ENCODE results near the gene PGA5.

DNA sequence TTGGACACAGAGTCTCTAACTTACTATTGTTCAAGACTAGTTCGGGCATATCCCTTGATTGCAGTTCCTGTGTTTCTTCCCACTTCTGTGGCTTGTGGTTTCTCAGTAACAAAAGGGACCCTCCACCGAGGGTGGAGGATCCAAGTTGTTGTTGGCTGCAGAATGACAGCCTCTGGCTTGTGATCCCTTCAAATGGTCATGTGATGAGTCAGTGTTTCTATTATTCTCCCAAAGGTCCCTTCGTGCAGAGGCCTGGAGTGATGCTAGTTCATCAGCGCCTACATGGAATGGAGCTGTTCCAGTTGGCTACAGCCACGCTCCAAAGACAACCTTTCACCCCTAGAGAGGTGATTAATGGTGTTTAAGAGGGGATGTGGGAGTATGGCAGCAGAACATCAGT, 56.8 kb downstream of the PGA5 start:
- no peak for TF ChIP-seq POLR2A (IDR thresholded peaks at IDR 0.05)
- TF ChIP-seq EP300 (IDR thresholded peaks at IDR 0.05; ENCODE audit: low read depth): no peak
- TF ChIP-seq, protein P1, sequence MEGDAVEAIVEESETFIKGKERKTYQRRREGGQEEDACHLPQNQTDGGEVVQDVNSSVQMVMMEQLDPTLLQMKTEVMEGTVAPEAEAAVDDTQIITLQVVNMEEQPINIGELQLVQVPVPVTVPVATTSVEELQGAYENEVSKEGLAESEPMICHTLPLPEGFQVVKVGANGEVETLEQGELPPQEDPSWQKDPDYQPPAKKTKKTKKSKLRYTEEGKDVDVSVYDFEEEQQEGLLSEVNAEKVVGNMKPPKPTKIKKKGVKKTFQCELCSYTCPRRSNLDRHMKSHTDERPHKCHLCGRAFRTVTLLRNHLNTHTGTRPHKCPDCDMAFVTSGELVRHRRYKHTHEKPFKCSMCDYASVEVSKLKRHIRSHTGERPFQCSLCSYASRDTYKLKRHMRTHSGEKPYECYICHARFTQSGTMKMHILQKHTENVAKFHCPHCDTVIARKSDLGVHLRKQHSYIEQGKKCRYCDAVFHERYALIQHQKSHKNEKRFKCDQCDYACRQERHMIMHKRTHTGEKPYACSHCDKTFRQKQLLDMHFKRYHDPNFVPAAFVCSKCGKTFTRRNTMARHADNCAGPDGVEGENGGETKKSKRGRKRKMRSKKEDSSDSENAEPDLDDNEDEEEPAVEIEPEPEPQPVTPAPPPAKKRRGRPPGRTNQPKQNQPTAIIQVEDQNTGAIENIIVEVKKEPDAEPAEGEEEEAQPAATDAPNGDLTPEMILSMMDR (IDR thresholded peaks at IDR 0.05): no peak
- no peak for TF ChIP-seq POLR2AphosphoS5 (IDR thresholded peaks at IDR 0.05)
